Measurements from ENCODE around the gene HES7. TPM values are rescaled to one million over a fixed set of nuclear protein-coding genes. Genes with fewer than 3 reads are reported as not detected.

HES7 gene
- total and polyA plus RNA-seq, 9 of the 15 experiments (the other 6 are each of a cell fraction or from before 2014, with no cell fraction given), result 0.03 to 1.7 (median 0.14) TPM; not detected in 1

- TF ChIP-seq ZNF318 (IDR thresholded peaks at IDR 0.05; ENCODE audit: borderline replicate concordance in 1 of 2, low read depth in 1 of 2) (no peak), SMC3 (conservative IDR thresholded peaks at IDR 0.05; ENCODE audit: insufficient read depth, low read depth, low read length) (no peak), NONO (IDR thresholded peaks at IDR 0.05; ENCODE audit: low read depth in 2 of 2, low read length in 1 of 2) (no peak), ILF3 (IDR thresholded peaks at IDR 0.05; ENCODE audit: borderline replicate concordance) (0 out of 2 replicates have a peak, but pooled peaks have one; percentile 47), RREB1 (CRISPR knock-in tag; IDR thresholded peaks at IDR 0.05) (no peak), RBM17 (IDR thresholded peaks at IDR 0.05; ENCODE audit: borderline replicate concordance, low read depth, low read length) (no peak), ZNF586 (CRISPR knock-in tag; conservative IDR thresholded peaks at IDR 0.05) (no peak), NR2C2 (CRISPR knock-in tag; IDR thresholded peaks at IDR 0.05) (no peak), NR2C2 (tag; IDR thresholded peaks at IDR 0.05) (no peak), POLR2A (conservative IDR thresholded peaks at IDR 0.05) (peak; percentile 49; the same call in 1 of the 2 replicates), MCM3 (IDR thresholded peaks at IDR 0.05) (no peak), ZNF212 (CRISPR knock-in tag; IDR thresholded peaks at IDR 0.05) (no peak)
Observed at GRCh38 chr17:8125154-8125946, 1.4 kb upstream of the HES7 start (continued).

Measured in K562 (cell line).